ENCODE results near the gene KIRREL3. TPM values are rescaled to one million over a fixed set of nuclear protein-coding genes. Genes with fewer than 3 reads are reported as not detected.
A peak's percentile ranks its signal among the peaks of the same experiment; 100 is the strongest.

Gene KIRREL3
- total and polyA plus RNA-seq, 4 donors: 0.90 TPM; not detected in 3

DNA sequence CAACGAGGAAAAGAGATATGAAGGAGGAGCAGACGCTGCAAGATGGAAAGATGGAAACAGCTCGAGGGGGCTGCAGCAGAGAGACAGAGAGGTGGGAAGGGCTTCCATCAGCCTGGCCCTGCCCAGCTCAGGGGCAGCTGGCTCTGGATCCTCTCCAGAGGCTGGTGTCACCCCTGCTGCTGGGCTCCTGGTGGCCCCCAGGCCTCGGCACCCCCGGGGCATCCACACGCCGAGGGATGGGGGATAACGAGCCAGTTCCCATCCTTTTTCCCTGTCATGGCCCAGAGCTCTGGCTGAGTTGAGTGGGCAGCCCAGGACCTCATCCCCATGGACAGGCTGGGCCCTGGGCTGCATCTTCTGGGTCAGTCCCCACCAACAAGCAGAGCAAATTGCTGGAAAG is 542.8 kb downstream of the KIRREL3 start:
- WGBS, 2 donors: 85 to 90% methylated on average over 8 of the region's 8 CpGs
- intact Hi-C loops (cut with DNase I): no loop called here
- DNase-seq (no peak), ATAC-seq (ENCODE audit: low FRiP score) (no peak)
- H3K4me3 ChIP-seq (ENCODE audit: low read length in 2 of 2): no peak overlapping the region
- H3K27ac ChIP-seq (ENCODE audit: low read depth in 1 of 2, low read length in 2 of 2): no peak overlapping the region
- H3K4me1 ChIP-seq (ENCODE audit: control insufficient read depth in 1 of 2, insufficient read depth in 2 of 2, low read length in 2 of 2): no peaks in the 10 kb centered on the region
- no peaks in the 10 kb centered on the region for H3K36me3 ChIP-seq (ENCODE audit: control insufficient read depth in 1 of 2, insufficient read depth in 2 of 2, low read length in 1 of 2)
- H3K9me3 ChIP-seq (ENCODE audit: control insufficient read depth, low read length): no peaks in the 10 kb centered on the region
- no peaks in the 10 kb centered on the region for H3K27me3 ChIP-seq (ENCODE audit: control insufficient read depth in 1 of 2, insufficient read depth in 2 of 2, low read length in 1 of 2)

DNA sequence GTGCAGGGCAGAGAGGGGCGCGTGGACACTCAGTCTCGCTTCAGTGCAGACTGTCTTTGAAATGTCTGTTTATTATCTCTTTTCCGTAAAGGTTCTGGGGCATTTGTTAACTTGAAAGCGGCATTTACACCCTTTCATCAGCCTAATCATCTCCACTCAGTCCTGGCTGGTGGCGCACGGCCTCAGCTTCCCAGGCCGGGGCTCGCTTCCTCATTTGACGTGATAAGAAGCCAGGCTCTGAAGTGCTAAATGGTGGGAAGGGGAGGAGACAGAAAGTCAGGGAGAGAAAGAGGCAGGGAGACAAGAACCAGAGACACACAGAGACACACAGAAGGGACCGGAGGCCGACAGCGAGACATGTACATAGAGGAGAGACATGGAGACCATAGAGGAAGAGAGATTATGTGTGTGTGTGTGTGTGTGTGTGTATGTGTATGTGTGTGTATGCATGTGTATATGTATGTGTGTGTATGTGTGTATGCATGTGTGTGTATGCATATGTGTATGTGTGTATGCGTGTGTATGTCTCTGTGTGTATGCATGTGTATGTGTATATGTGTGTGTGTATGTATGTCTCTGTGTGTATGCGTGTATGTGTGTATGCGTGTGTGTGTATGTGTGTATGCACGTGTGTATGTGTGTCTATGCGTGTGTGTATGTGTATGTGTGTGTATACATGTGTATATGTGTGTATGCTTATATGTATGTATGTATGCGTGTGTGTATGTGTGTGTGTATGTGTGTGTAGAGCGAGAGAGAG is 543.6 kb downstream of the KIRREL3 start:
- Histone ChIP-seq H3K4me3 (ENCODE audit: low read length in 2 of 2) (no peak overlapping the region), H3K36me3 (ENCODE audit: control insufficient read depth in 1 of 2, insufficient read depth in 2 of 2, low read length in 1 of 2) (no peaks in the 10 kb centered on the region), H3K9me3 (ENCODE audit: control insufficient read depth, low read length) (no peaks in the 10 kb centered on the region), H3K27me3 (ENCODE audit: control insufficient read depth in 1 of 2, insufficient read depth in 2 of 2, low read length in 1 of 2) (no peaks in the 10 kb centered on the region), H3K27ac (ENCODE audit: low read depth in 1 of 2, low read length in 2 of 2) (no peak overlapping the region), H3K4me1 (ENCODE audit: control insufficient read depth in 1 of 2, insufficient read depth in 2 of 2, low read length in 2 of 2) (no peaks in the 10 kb centered on the region)
- intact Hi-C loops (cut with DNase I): no loop called here
- ATAC-seq (ENCODE audit: low FRiP score) (no peak), DNase-seq (peak in 1 of 2 donors; percentile 44)
- 88 to 89% methylated on average over 20 of the region's 20 CpGs for WGBS, 2 donors

DNA sequence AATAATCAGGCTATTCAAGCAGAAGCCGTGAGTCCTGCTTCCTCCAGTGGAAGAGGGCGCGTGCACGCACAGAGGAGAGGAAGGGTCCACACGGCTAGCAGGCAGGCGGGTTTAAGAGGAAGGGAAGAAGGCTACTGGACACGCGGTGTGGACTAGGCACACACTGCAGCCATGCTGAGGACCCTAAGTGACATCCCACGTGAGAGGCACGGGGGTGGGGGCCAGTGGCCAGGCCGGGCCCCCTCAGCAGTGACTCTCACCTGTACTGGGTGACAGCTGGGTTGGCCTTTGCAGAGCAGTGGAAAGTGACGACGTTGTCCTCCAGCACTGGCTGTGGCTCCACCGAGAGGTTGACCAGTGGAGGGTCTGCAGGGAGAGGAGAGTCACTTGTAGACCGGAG is 544.5 kb downstream of the KIRREL3 start:
- H3K27me3 ChIP-seq (ENCODE audit: control insufficient read depth in 1 of 2, insufficient read depth in 2 of 2, low read length in 1 of 2): no peaks in the 10 kb centered on the region
- H3K4me1 ChIP-seq (ENCODE audit: control insufficient read depth in 1 of 2, insufficient read depth in 2 of 2, low read length in 2 of 2): no peaks in the 10 kb centered on the region
- no peaks in the 10 kb centered on the region for H3K36me3 ChIP-seq (ENCODE audit: control insufficient read depth in 1 of 2, insufficient read depth in 2 of 2, low read length in 1 of 2)
- ATAC-seq (ENCODE audit: low FRiP score) (no peak), DNase-seq (no peak)
- intact Hi-C loops (cut with DNase I): no loop called here
- 93% methylated on average over 15 of the region's 15 CpGs for WGBS, 2 donors
- H3K9me3 ChIP-seq (ENCODE audit: control insufficient read depth, low read length): no peaks in the 10 kb centered on the region
- H3K27ac ChIP-seq (ENCODE audit: low read depth in 1 of 2, low read length in 2 of 2): no peak overlapping the region
- H3K4me3 ChIP-seq (ENCODE audit: low read length in 2 of 2): no peak overlapping the region

DNA sequence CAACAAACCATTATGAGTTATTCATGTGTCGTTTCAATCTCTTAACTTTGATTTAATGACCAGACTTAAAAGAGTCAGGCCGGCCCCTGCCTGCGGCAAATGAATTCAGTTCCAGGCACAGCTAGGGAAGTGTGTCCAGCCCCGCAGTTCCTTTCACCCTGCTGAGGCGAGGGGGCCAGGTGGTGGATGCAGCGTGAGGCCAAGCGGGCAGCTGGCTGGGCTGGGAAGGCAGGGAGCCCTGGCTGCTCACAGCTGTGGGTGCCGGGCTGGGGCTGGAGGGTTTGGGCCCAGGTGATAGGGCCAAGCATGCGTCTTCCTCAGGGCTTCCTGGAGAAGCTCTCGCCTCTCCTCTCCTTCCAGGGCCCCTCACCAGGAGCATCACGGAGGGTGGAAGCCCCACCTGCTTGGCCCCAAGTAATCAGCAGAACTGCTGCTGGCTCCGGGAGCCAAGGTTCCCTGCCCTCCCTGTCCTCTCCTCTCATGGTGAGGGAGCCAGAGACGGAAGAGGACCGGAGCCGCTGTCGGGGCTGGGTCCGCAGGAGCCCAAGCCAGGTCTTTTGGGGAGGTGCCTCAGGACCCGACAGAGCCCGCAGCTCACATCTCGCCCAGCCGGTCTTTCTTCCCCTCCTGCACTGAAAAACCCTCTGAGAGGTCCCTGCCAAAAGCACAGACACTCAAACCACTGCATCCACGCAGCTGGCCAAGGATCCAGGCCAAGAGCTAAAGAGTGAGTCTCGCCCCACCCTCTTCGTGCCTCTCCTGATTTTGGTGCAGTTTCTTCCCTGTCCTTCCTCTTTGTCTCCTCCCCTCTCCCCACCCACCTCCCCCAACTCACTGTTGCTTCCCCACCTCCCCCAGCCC is 548.1 kb downstream of the KIRREL3 start:
- Histone ChIP-seq H3K27me3 (ENCODE audit: control insufficient read depth in 1 of 2, insufficient read depth in 2 of 2, low read length in 1 of 2) (no peaks in the 10 kb centered on the region), H3K9me3 (ENCODE audit: control insufficient read depth, low read length) (no peaks in the 10 kb centered on the region), H3K4me3 (ENCODE audit: low read length in 2 of 2) (no peak overlapping the region), H3K36me3 (ENCODE audit: control insufficient read depth in 1 of 2, insufficient read depth in 2 of 2, low read length in 1 of 2) (no peaks in the 10 kb centered on the region), H3K27ac (ENCODE audit: low read depth in 1 of 2, low read length in 2 of 2) (no peak overlapping the region), H3K4me1 (ENCODE audit: control insufficient read depth in 1 of 2, insufficient read depth in 2 of 2, low read length in 2 of 2) (no peaks in the 10 kb centered on the region)
- intact Hi-C loops (cut with DNase I): no loop called here
- peak in 1 of 2 donors; percentile 44 for DNase-seq
- 22 to 26% methylated on average over 24 of the region's 24 CpGs for WGBS, 2 donors
- no peak for ATAC-seq (ENCODE audit: low FRiP score)

DNA sequence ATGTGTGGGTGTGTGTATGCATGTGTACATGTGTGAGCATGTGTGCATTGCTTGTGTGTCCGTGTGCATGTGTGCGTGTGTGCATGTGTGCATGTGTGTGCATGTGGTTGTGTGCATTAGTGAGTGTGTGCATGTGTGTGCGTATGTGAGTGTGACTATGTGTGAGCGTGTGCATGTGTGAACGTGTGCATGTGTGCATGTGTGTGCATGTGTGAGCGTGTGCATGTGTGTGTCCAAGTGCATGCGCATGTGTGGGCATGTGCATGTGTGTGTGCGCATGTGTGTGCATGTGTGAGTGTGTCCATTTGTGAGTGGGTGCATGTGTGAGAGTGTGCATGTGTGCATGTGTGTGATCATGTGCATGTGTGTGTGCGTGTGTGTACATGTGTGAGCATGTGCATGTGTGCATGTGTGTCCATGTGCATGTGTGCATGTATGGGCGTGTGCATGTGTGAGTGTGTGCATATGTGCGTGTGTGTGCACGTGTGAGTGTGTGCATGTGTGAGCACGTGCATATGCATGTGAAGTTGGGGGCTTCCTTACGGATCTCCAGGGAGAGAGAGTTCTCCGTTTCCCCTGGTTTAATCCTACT is 549.3 kb downstream of the KIRREL3 start:
- ATAC-seq (ENCODE audit: low FRiP score) (no peak), DNase-seq (no peak)
- intact Hi-C loops (cut with DNase I): no loop called here
- Histone ChIP-seq H3K27me3 (ENCODE audit: control insufficient read depth in 1 of 2, insufficient read depth in 2 of 2, low read length in 1 of 2) (no peaks in the 10 kb centered on the region), H3K4me3 (ENCODE audit: low read length in 2 of 2) (no peak overlapping the region), H3K4me1 (ENCODE audit: control insufficient read depth in 1 of 2, insufficient read depth in 2 of 2, low read length in 2 of 2) (no peaks in the 10 kb centered on the region), H3K9me3 (ENCODE audit: control insufficient read depth, low read length) (no peaks in the 10 kb centered on the region), H3K36me3 (ENCODE audit: control insufficient read depth in 1 of 2, insufficient read depth in 2 of 2, low read length in 1 of 2) (no peaks in the 10 kb centered on the region), H3K27ac (ENCODE audit: low read depth in 1 of 2, low read length in 2 of 2) (no peak overlapping the region)
- 86 to 87% methylated on average over 15 of the region's 15 CpGs for WGBS, 2 donors

GRCh38 chr11:126450806-126451205 is 549.8 kb downstream of the KIRREL3 start:
- Histone ChIP-seq H3K4me3 (ENCODE audit: low read length in 2 of 2) (no peak overlapping the region), H3K27me3 (ENCODE audit: control insufficient read depth in 1 of 2, insufficient read depth in 2 of 2, low read length in 1 of 2) (no peaks in the 10 kb centered on the region), H3K36me3 (ENCODE audit: control insufficient read depth in 1 of 2, insufficient read depth in 2 of 2, low read length in 1 of 2) (no peaks in the 10 kb centered on the region), H3K4me1 (ENCODE audit: control insufficient read depth in 1 of 2, insufficient read depth in 2 of 2, low read length in 2 of 2) (no peaks in the 10 kb centered on the region), H3K27ac (ENCODE audit: low read depth in 1 of 2, low read length in 2 of 2) (no peak overlapping the region), H3K9me3 (ENCODE audit: control insufficient read depth, low read length) (no peaks in the 10 kb centered on the region)
- intact Hi-C loops (cut with DNase I): no loop called here
- WGBS, 2 donors: 94 to 96% methylated on average over 11 of the region's 11 CpGs
- ATAC-seq (ENCODE audit: low FRiP score): no peak
- no peak for DNase-seq

- H3K36me3 ChIP-seq (ENCODE audit: control insufficient read depth in 1 of 2, insufficient read depth in 2 of 2, low read length in 1 of 2): no peaks in the 10 kb centered on the region
- no peak overlapping the region for H3K27ac ChIP-seq (ENCODE audit: low read depth in 1 of 2, low read length in 2 of 2)
- H3K4me3 ChIP-seq (ENCODE audit: low read length in 2 of 2): no peak overlapping the region
- H3K27me3 ChIP-seq (ENCODE audit: control insufficient read depth in 1 of 2, insufficient read depth in 2 of 2, low read length in 1 of 2): no peaks in the 10 kb centered on the region
- H3K4me1 ChIP-seq (ENCODE audit: control insufficient read depth in 1 of 2, insufficient read depth in 2 of 2, low read length in 2 of 2): no peaks in the 10 kb centered on the region
- no peak for DNase-seq
- ATAC-seq (ENCODE audit: low FRiP score): no peak
- intact Hi-C loops (cut with DNase I): no loop called here
- 89 to 98% methylated on average over 7 of the region's 7 CpGs for WGBS, 2 donors
- H3K9me3 ChIP-seq (ENCODE audit: control insufficient read depth, low read length): no peaks in the 10 kb centered on the region
Observed at GRCh38 chr11:126450198-126450597, 550.4 kb downstream of the KIRREL3 start.

DNA sequence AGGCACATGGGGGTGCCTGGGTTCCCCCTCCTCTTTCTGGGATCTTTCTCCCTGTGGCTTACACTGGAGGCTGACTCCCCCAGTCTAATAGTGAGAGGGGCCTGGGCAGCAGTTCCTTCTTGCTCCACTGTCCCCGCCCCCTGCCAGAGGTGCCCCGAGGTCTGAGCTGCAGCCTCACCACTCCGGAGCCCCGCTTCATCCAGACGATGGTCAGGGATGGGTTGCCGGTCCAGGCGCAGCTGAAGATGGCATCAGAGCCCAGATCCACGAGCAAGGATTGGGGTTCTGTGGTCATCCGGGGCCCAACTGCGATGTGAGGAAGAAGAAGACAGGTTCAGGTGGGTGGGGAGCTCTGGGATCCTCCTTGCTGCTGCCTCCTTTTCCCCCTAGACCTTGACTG is 554.0 kb downstream of the KIRREL3 start:
- no peaks in the 10 kb centered on the region for H3K4me1 ChIP-seq (ENCODE audit: control insufficient read depth in 1 of 2, insufficient read depth in 2 of 2, low read length in 2 of 2)
- no peak overlapping the region for H3K27ac ChIP-seq (ENCODE audit: low read depth in 1 of 2, low read length in 2 of 2)
- DNase-seq (no peak), ATAC-seq (ENCODE audit: low FRiP score) (no peak)
- H3K27me3 ChIP-seq (ENCODE audit: control insufficient read depth in 1 of 2, insufficient read depth in 2 of 2, low read length in 1 of 2): no peaks in the 10 kb centered on the region
- no peaks in the 10 kb centered on the region for H3K9me3 ChIP-seq (ENCODE audit: control insufficient read depth, low read length)
- intact Hi-C loops (cut with DNase I): no loop called here
- no peaks in the 10 kb centered on the region for H3K36me3 ChIP-seq (ENCODE audit: control insufficient read depth in 1 of 2, insufficient read depth in 2 of 2, low read length in 1 of 2)
- no peak overlapping the region for H3K4me3 ChIP-seq (ENCODE audit: low read length in 2 of 2)
- WGBS, 2 donors: 84% methylated on average over 10 of the region's 10 CpGs
